Fibroblast of pulmonary artery (primary cell): Measurements from ENCODE around the gene PHOX2A.
"Not testable (repeated sequence)": the region's sequence is repeated elsewhere in the genome, so short reads cannot be mapped to it uniquely, and the experiment has no call there.

ENCODE experiments used
- DNase-seq: peaks from one replicate; pipeline ENCODE4 v3.0.0-alpha.2; 2010; ENCODE audit warnings: low read depth
- H3K4me3 ChIP-seq: replicated peaks from 2 replicates; pipeline ENCODE4 v1.5.1; 2011; ENCODE audit warnings: low read depth, mild to moderate bottlenecking, control low read depth, low read length, moderate library complexity
- TF ChIP-seq, protein P1 (sequence below): IDR thresholded peaks from 2 replicates; pipeline ENCODE4 v1.5.1; 2011; ENCODE audit warnings: mild to moderate bottlenecking, control low read depth, low read length, inconsistent platforms; ENCODE audit errors: missing control alignments

Gene PHOX2A

DNA sequence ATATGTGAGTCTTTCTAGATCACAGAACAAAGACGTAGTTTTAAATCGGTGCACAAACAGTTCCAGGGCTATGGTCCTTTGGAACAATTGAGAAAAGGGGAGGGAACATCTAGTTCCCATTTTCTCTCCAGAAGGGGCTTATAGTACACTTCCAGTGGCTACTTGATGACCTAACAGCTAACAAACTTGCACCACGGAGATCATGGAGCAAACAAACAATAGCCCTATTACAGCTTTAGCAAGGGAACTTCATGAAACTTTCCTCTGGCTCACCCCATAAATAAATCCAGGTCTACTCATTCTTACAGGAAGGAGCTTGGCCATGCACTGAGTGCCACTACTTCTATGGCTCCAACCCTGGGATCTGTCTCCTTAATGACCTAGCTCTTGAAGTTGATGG lies 35.7 kb downstream of the PHOX2A start:
- DNase-seq = no peak
- TF ChIP-seq, protein P1, sequence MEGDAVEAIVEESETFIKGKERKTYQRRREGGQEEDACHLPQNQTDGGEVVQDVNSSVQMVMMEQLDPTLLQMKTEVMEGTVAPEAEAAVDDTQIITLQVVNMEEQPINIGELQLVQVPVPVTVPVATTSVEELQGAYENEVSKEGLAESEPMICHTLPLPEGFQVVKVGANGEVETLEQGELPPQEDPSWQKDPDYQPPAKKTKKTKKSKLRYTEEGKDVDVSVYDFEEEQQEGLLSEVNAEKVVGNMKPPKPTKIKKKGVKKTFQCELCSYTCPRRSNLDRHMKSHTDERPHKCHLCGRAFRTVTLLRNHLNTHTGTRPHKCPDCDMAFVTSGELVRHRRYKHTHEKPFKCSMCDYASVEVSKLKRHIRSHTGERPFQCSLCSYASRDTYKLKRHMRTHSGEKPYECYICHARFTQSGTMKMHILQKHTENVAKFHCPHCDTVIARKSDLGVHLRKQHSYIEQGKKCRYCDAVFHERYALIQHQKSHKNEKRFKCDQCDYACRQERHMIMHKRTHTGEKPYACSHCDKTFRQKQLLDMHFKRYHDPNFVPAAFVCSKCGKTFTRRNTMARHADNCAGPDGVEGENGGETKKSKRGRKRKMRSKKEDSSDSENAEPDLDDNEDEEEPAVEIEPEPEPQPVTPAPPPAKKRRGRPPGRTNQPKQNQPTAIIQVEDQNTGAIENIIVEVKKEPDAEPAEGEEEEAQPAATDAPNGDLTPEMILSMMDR = no peak
- H3K4me3 ChIP-seq = no peak overlapping the region

DNA sequence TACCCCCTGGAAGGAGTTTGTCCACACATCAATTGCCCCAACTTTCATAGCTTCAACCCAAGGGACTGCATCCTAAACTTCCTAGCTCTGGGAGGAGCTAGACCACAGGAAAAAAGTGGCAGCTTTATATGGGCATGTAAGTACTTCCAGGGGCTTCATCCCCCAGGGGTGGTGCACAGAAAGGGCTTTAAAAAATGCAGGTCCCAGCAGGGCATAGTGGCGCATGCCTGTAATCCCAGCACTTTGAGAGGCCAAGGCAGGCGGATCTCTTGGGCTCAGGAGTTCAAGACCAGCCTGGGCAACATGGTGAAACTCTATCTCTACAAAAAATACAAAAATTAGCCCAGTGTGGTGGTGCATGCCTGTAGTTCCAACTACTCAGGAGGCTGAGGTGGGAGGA lies 37.2 kb downstream of the PHOX2A start:
- H3K4me3 ChIP-seq, DNase-seq: not testable (repeated sequence)

DNA sequence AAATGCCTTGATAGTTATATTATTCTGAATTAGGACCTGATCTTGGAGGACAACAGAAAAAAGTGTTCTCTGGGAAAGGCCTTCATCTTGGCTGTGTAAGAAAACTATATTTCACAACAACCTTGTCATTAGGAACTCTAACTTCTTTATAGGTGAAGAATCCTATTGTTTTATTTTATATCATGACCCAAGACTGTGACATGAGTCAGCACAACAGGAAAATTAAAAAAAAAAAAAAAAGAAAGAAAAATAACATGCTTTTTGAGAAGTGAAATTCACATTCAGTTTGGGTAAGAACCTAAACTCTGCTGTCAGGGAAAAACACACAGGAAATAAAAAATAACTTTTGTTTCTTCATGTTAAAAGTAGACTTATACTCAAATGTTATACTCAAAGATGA lies 39.1 kb downstream of the PHOX2A start:
- H3K4me3 ChIP-seq = no peak overlapping the region
- TF ChIP-seq, protein P1 = no peak
- peak; percentile 67 for DNase-seq

- TF ChIP-seq, protein P1 = no peak
- DNase-seq = no peak
- no peak overlapping the region for H3K4me3 ChIP-seq
Observed at GRCh38 chr11:72203163-72203562, 40.8 kb downstream of the PHOX2A start.

- no peak for DNase-seq
- TF ChIP-seq, protein P1 = no peak
- H3K4me3 ChIP-seq = no peak overlapping the region
Observed at GRCh38 chr11:72202571-72202970, 41.4 kb downstream of the PHOX2A start.

- not testable (repeated sequence) for H3K4me3 ChIP-seq, DNase-seq
Observed at GRCh38 chr11:72201445-72201844, 42.5 kb downstream of the PHOX2A start.

DNA sequence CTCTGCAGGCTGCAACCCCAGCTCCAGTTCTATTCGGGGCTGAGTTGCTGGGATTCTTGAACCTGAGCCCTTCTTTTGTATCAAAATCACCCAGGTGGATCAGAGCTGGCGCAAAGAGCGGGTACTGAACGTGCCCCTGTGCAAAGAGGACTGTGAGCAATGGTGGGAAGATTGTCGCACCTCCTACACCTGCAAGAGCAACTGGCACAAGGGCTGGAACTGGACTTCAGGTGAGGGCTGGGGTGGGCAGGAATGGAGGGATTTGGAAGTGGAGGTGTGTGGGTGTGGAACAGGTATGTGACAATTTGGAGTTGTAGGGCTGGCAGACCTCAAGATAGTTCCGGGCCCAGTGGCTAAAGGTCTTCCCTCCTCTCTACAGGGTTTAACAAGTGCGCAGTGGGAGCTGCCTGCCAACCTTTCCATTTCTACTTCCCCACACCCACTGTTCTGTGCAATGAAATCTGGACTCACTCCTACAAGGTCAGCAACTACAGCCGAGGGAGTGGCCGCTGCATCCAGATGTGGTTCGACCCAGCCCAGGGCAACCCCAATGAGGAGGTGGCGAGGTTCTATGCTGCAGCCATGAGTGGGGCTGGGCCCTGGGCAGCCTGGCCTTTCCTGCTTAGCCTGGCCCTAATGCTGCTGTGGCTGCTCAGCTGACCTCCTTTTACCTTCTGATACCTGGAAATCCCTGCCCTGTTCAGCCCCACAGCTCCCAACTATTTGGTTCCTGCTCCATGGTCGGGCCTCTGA lies 48.3 kb downstream of the PHOX2A start:
- DNase-seq = no peak
- TF ChIP-seq, protein P1 = no peak
- no peak overlapping the region for H3K4me3 ChIP-seq

DNA sequence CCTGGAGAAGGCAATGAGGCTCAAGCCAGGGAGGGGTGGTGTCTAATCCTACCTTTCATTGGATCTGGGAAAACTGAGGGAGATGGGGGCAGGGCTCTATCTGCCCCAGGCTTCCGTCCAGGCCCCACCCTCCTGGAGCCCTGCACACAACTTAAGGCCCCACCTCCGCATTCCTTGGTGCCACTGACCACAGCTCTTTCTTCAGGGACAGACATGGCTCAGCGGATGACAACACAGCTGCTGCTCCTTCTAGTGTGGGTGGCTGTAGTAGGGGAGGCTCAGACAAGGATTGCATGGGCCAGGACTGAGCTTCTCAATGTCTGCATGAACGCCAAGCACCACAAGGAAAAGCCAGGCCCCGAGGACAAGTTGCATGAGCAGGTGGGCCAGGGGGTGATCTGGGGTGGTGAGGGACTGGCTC lies 52.0 kb downstream of the PHOX2A start, which contains the start of gene FOLR1:
Gene FOLR1, plus strand, starts transcription at position 180 of the 421 bp plus-strand sequence. Its CDS starts 34 bp downstream, at position 214.
- TF ChIP-seq, protein P1 = no peak
- no peak for DNase-seq
- H3K4me3 ChIP-seq = no peak within 1 kb of the TSS
